MM.1S (cell line): ENCODE measurements around the gene MRO.

Experiments used
- DNase-seq: peaks from one replicate; pipeline ENCODE4 v3.0.0-alpha.2; 2015
- H2AFZ ChIP-seq: fragments of 300-600 bp; sonication (generic); 2 replicates; pipeline ENCODE4 v1.6.0; 2016; ENCODE audit warnings: antibody characterized with exemption, low read length
- H3F3A ChIP-seq: fragments of 300-600 bp; sonication (generic); 2 replicates; pipeline ENCODE4 v1.6.1; 2016; ENCODE audit warnings: mild to moderate bottlenecking, antibody characterized with exemption, low read length, moderate library complexity, mixed read lengths; ENCODE audit not compliant: insufficient read depth
- H3K27ac ChIP-seq: fragments of 300-600 bp; sonication (generic); 2 replicates; pipeline ENCODE4 v1.5.1; 2016; ENCODE audit warnings: mild to moderate bottlenecking, low read length
- H3K27me3 ChIP-seq: fragments of 300-600 bp; sonication (generic); replicated peaks from 2 replicates; pipeline ENCODE4 v1.6.0; 2016; ENCODE audit warnings: low read length; ENCODE audit not compliant: insufficient read depth
- H3K36me3 ChIP-seq: fragments of 300-600 bp; sonication (generic); replicated peaks from 2 replicates; pipeline ENCODE4 v1.6.1; 2016; ENCODE audit warnings: mild to moderate bottlenecking, low read length, mixed read lengths; ENCODE audit not compliant: insufficient read depth
- H3K4me1 ChIP-seq: fragments of 300-600 bp; sonication (generic); 2 replicates; pipeline ENCODE4 v1.6.1; 2016; ENCODE audit warnings: low read length, mixed read lengths
- H3K4me2 ChIP-seq: fragments of 300-600 bp; sonication (generic); 2 replicates; pipeline ENCODE4 v1.6.0; 2016; ENCODE audit warnings: low read depth, low read length
- H3K4me3 ChIP-seq: fragments of 300-600 bp; sonication (generic); 2 replicates; pipeline ENCODE4 v1.5.1; 2016; ENCODE audit warnings: low read length, mixed read lengths
- H3K79me2 ChIP-seq: fragments of 300-600 bp; sonication (generic); 2 replicates; pipeline ENCODE4 v1.6.1; 2016; ENCODE audit warnings: mixed run types, low read length, mixed read lengths
- H3K9ac ChIP-seq: fragments of 300-600 bp; sonication (generic); 2 replicates; pipeline ENCODE4 v1.6.1; 2016; ENCODE audit warnings: low read length, mixed read lengths
- H3K9me2 ChIP-seq: fragments of 300-600 bp; sonication (generic); replicated peaks from 2 replicates; pipeline ENCODE4 v1.6.1; 2016; ENCODE audit warnings: mild to moderate bottlenecking, low read length, mixed read lengths; ENCODE audit not compliant: insufficient read depth
- H3K9me3 ChIP-seq: fragments of 300-600 bp; sonication (generic); replicated peaks from 2 replicates; pipeline ENCODE4 v1.6.1; 2016; ENCODE audit warnings: mild to moderate bottlenecking, low read length, mixed read lengths; ENCODE audit not compliant: insufficient read depth
- H4K20me1 ChIP-seq: fragments of 300-600 bp; sonication (generic); 2 replicates; pipeline ENCODE4 v1.6.1; 2016; ENCODE audit warnings: mild to moderate bottlenecking, low read length, moderate library complexity, mixed read lengths; ENCODE audit not compliant: insufficient read depth
- CTCF ChIP-seq: fragments of 300-600 bp; sonication (generic); IDR thresholded peaks from 2 replicates; pipeline ENCODE4 v1.5.1; 2016; ENCODE audit warnings: antibody characterized with exemption, low read length, mixed read lengths
- EZH2 ChIP-seq: fragments of 300-600 bp; sonication (generic); optimal IDR thresholded peaks from 2 replicates; pipeline ENCODE3; 2017; ENCODE audit warnings: low read depth, mild to moderate bottlenecking, antibody characterized with exemption, low read length, mixed read lengths
- EZH2phosphoT487 ChIP-seq: fragments of 300-600 bp; sonication (generic); IDR thresholded peaks from 2 replicates; pipeline ENCODE4 v1.6.1; 2018; ENCODE audit warnings: antibody characterized with exemption, low read length

The MRO gene

DNA sequence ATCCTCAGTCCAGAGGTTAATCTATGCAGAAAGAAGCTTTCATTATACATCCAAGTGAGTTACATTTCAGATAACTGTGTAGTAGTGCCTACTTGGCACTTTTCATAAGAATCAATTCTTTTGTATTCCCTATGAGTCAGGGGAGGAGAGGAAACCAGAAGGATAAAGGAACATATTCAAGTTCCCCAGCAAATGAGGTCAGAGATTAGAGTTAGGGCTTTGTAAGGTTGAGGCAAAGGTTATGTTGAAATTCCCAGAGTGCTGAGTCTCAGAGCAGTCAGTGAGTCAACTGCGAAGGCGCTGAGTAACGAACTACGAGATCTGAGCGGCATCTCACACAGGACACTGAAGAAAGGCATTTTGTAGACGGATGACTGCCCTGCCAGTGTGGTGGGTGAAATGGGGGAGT lies 34.1 kb upstream of the MRO start:
- Histone ChIP-seq H4K20me1 (no peaks in the 10 kb centered on the region), H3F3A (no peaks in the 10 kb centered on the region), H3K27me3 (no peaks in the 10 kb centered on the region), H3K9me3 (no peaks in the 10 kb centered on the region), H3K9ac (no peak overlapping the region), H3K9me2 (no peaks in the 10 kb centered on the region), H3K4me2 (no peak overlapping the region), H3K4me1 (no peaks in the 10 kb centered on the region), H3K79me2 (no peaks in the 10 kb centered on the region), H3K4me3 (no peak overlapping the region), H3K27ac (no peak overlapping the region), H2AFZ (no peak overlapping the region), H3K36me3 (no peaks in the 10 kb centered on the region)
- TF ChIP-seq EZH2 (no peak), CTCF (no peak), EZH2phosphoT487 (no peak)
- no peak for DNase-seq

DNA sequence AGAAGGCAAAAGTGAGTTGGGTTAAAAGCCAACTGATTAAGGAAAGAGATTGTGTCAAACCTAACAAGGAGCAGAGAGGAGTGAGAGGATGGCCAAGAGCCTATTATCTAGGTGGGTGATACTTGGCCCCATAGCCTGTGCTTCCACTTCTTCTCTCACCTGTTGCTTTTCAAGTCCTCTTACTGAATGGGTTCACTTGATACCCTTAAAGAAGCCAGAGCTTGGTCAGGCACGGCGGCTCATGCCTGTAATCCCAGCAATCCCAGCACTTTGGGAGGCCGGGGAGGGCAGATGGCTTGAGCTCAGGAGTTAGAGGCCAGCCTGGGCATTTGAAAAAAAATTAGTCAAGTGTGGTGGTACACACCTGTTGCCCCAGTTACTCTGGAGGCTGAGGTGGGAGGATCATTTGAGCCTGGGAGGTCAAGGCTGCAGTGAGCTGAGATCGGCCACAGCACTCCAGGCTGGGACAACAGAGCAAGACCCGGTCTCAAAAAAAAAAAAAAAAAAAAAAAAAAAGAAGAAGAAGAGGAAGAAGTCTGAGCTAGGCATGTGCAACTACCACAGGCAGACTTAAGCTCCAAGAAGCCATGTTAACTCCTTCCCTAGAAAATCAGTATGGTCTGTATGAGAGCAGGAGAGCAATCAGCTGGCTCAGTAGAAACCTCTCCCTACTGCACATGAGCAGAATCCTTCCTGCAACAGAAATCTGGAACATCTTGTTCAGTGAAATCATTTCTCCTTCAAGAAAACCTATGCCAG lies 30.7 kb upstream of the MRO start:
- Histone ChIP-seq H3K79me2 (no peaks in the 10 kb centered on the region), H3K9me2 (no peaks in the 10 kb centered on the region), H3K4me3 (no peak overlapping the region), H3K4me1 (no peaks in the 10 kb centered on the region), H3K27me3 (no peaks in the 10 kb centered on the region), H3K9ac (no peak overlapping the region), H4K20me1 (no peaks in the 10 kb centered on the region), H3K36me3 (no peaks in the 10 kb centered on the region), H3K27ac (no peak overlapping the region), H2AFZ (no peak overlapping the region), H3F3A (no peaks in the 10 kb centered on the region), H3K9me3 (no peaks in the 10 kb centered on the region), H3K4me2 (no peak overlapping the region)
- TF ChIP-seq CTCF, result no peak
- no peak for TF ChIP-seq EZH2
- TF ChIP-seq EZH2phosphoT487, result no peak
- DNase-seq, result no peak

DNA sequence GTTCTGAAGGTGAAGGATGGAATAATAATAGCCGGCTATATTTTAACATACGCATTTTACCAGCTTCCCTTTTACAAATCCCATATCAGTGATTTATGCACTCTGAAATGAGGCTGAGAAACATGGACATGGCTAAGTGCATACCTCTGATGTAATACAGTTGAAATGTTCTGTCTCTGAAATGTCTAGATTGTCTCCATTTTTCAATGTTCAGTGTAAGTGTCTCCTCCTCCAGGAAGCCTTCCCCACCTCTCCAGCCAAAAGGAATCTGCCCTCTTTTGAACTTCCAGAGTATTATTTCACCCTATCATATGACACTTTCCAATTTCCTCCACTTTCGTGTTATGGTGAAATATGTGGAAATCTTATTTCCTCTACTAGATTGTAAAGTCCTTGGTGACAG lies 29.6 kb upstream of the MRO start:
- TF ChIP-seq EZH2phosphoT487 (no peak), EZH2 (no peak)
- H3K4me3 ChIP-seq, result no peak overlapping the region
- no peak overlapping the region for H3K9ac ChIP-seq
- no peaks in the 10 kb centered on the region for H3K4me1 ChIP-seq
- H3K4me2 ChIP-seq, result no peak overlapping the region
- H3K27ac ChIP-seq, result no peak overlapping the region
- H3K9me2 ChIP-seq, result no peaks in the 10 kb centered on the region
- H3K9me3 ChIP-seq, result no peaks in the 10 kb centered on the region
- H4K20me1 ChIP-seq, result no peaks in the 10 kb centered on the region
- no peaks in the 10 kb centered on the region for H3F3A ChIP-seq
- no peaks in the 10 kb centered on the region for H3K79me2 ChIP-seq
- H2AFZ ChIP-seq, result no peak overlapping the region
- H3K36me3 ChIP-seq, result no peaks in the 10 kb centered on the region
- H3K27me3 ChIP-seq, result no peaks in the 10 kb centered on the region
- no peak for DNase-seq

GRCh38 chr18:50848991-50849390 lies 29.2 kb upstream of the MRO start:
- Histone ChIP-seq H3K36me3 (no peaks in the 10 kb centered on the region), H3K27me3 (no peaks in the 10 kb centered on the region), H2AFZ (no peak overlapping the region), H3K9me2 (no peaks in the 10 kb centered on the region), H3K9ac (no peak overlapping the region), H3K79me2 (no peaks in the 10 kb centered on the region), H3K4me1 (no peaks in the 10 kb centered on the region), H4K20me1 (no peaks in the 10 kb centered on the region), H3K4me3 (no peak overlapping the region), H3K27ac (no peak overlapping the region), H3F3A (no peaks in the 10 kb centered on the region), H3K9me3 (no peaks in the 10 kb centered on the region), H3K4me2 (no peak overlapping the region)
- no peak for DNase-seq
- TF ChIP-seq EZH2phosphoT487, result no peak
